Neural cell (in vitro differentiated cells): ENCODE data around the gene PDE4A. TPM values are rescaled to one million over a fixed set of nuclear protein-coding genes. Genes with fewer than 3 reads are reported as not detected.

Experiments
- H2AFZ ChIP-seq: fragments of 200-600, 300-800 bp; sonication (generic), shearing (Covaris generic); 2 replicates; pipeline ENCODE4 v1.6.0; 2014; ENCODE audit warnings: low read depth, mild to moderate bottlenecking, antibody characterized with exemption, low read length, moderate library complexity
- H3F3A ChIP-seq: fragments of 200-600 bp; shearing (Covaris generic); 2 replicates; pipeline ENCODE4 v1.6.1; 2016; ENCODE audit warnings: mild to moderate bottlenecking, moderate library complexity, mixed read lengths, antibody characterized with exemption, low read length; ENCODE audit not compliant: insufficient read depth, poor library complexity, severe bottlenecking
- H3K27ac ChIP-seq: fragments of 200-600, 300-800 bp; sonication (generic), shearing (Covaris generic); 2 replicates; pipeline ENCODE4 v1.5.1; 2014; ENCODE audit warnings: mild to moderate bottlenecking, low read length, moderate library complexity
- H3K27me3 ChIP-seq: fragments of 300-800, 200-600 bp; sonication (generic), shearing (Covaris generic); 2 replicates; pipeline ENCODE4 v1.6.0; 2014; ENCODE audit warnings: mild to moderate bottlenecking, low read depth, low read length, moderate library complexity; ENCODE audit not compliant: insufficient read depth
- H3K36me3 ChIP-seq: fragments of 300-800, 200-600 bp; sonication (generic), shearing (Covaris generic); 2 replicates; pipeline ENCODE4 v1.5.1; 2014; ENCODE audit warnings: mild to moderate bottlenecking, antibody characterized with exemption, low read length, moderate library complexity; ENCODE audit not compliant: insufficient read depth
- H3K4me2 ChIP-seq: fragments of 300-800, 200-600 bp; sonication (generic), shearing (Covaris generic); 2 replicates; pipeline ENCODE4 v1.6.0; 2014; ENCODE audit warnings: mild to moderate bottlenecking, low read length
- H3K4me3 ChIP-seq: fragments of 300-800, 200-600 bp; sonication (generic), shearing (Covaris generic); 2 replicates; pipeline ENCODE4 v1.5.1; 2014; ENCODE audit warnings: mild to moderate bottlenecking, low read length, moderate library complexity
- H3K79me2 ChIP-seq: fragments of 200-600 bp; shearing (Covaris generic); replicated peaks from 2 replicates; pipeline ENCODE4 v1.6.0; 2014; ENCODE audit warnings: mild to moderate bottlenecking, low read length, moderate library complexity; ENCODE audit not compliant: insufficient read depth
- H3K9ac ChIP-seq: fragments of 300-800, 200-600 bp; sonication (generic), shearing (Covaris generic); 2 replicates; pipeline ENCODE4 v1.6.1; 2016; ENCODE audit warnings: mild to moderate bottlenecking, low read length, mixed read lengths
- H3K9me2 ChIP-seq: fragments of 200-600 bp; shearing (Covaris generic); 2 replicates; pipeline ENCODE4 v1.6.1; 2016; ENCODE audit warnings: mild to moderate bottlenecking, low read length, mixed read lengths; ENCODE audit not compliant: insufficient read depth
- H3K9me3 ChIP-seq: fragments of 200-600, 300-800 bp; sonication (generic), shearing (Covaris generic); 2 replicates; pipeline ENCODE4 v1.6.1; 2016; ENCODE audit warnings: mild to moderate bottlenecking, mixed run types, low read length, moderate library complexity, mixed read lengths
- H4K20me1 ChIP-seq: fragments of 200-600 bp; shearing (Covaris generic); 2 replicates; pipeline ENCODE4 v1.6.1; 2016; ENCODE audit warnings: mild to moderate bottlenecking, mixed run types; ENCODE audit not compliant: insufficient read depth
- EP300 ChIP-seq: fragments of 450-650 bp; conservative IDR thresholded peaks from 2 replicates; pipeline ENCODE4 v1.6.1; 2014; ENCODE audit warnings: antibody characterized with exemption, mild to moderate bottlenecking, moderate library complexity; ENCODE audit not compliant: poor library complexity, severe bottlenecking
- EZH2 ChIP-seq: fragments of 200-600, 300-800 bp; shearing (Covaris generic), sonication (generic); IDR thresholded peaks from 2 replicates; pipeline ENCODE4 v1.6.1; 2014; ENCODE audit warnings: antibody characterized with exemption, low read length, borderline replicate concordance, mild to moderate bottlenecking; ENCODE audit not compliant: insufficient read depth, poor library complexity, severe bottlenecking
- MXI1 ChIP-seq: fragments of 450-650 bp; conservative IDR thresholded peaks from 2 replicates; pipeline ENCODE4 v1.6.1; 2014; ENCODE audit warnings: antibody characterized with exemption, mild to moderate bottlenecking; ENCODE audit not compliant: poor library complexity, severe bottlenecking
- POLR2AphosphoS5 ChIP-seq: IDR thresholded peaks from 2 replicates; pipeline ENCODE4 v1.6.1; 2012
- RAD21 ChIP-seq: fragments of 450-650 bp; conservative IDR thresholded peaks from 2 replicates; pipeline ENCODE4 v1.6.1; 2014; ENCODE audit warnings: antibody characterized with exemption, mild to moderate bottlenecking, moderate library complexity
- SMC3 ChIP-seq: fragments of 450-650 bp; conservative IDR thresholded peaks from 2 replicates; pipeline ENCODE4 v1.6.1; 2014; ENCODE audit warnings: antibody characterized with exemption, mild to moderate bottlenecking, moderate library complexity; ENCODE audit not compliant: poor library complexity
- TAF1 ChIP-seq: IDR thresholded peaks from 2 replicates; pipeline ENCODE4 v1.6.1; 2012; ENCODE audit warnings: low read depth
- polyA plus RNA-seq: library from polyadenylated mRNA; depleted of rRNA; stranded (reverse); fragments of >200 nt; gene quantifications from 2 replicates; pipeline ENCODE4 v1.2.3, GENCODE V29; 2014
- TF ChIP-seq, protein P1 (sequence below): IDR thresholded peaks from 2 replicates; pipeline ENCODE4 v1.6.1; 2012; ENCODE audit warnings: borderline replicate concordance
- TF ChIP-seq, protein P2 (sequence below): fragments of 450-650 bp; IDR thresholded peaks from 2 replicates; pipeline ENCODE4 v1.5.1; 2014; ENCODE audit warnings: antibody characterized with exemption, mild to moderate bottlenecking, moderate library complexity; ENCODE audit not compliant: poor library complexity, severe bottlenecking

PDE4A gene
- polyA plus RNA-seq, 1 donor from 2014 or later: 3.4 TPM

DNA sequence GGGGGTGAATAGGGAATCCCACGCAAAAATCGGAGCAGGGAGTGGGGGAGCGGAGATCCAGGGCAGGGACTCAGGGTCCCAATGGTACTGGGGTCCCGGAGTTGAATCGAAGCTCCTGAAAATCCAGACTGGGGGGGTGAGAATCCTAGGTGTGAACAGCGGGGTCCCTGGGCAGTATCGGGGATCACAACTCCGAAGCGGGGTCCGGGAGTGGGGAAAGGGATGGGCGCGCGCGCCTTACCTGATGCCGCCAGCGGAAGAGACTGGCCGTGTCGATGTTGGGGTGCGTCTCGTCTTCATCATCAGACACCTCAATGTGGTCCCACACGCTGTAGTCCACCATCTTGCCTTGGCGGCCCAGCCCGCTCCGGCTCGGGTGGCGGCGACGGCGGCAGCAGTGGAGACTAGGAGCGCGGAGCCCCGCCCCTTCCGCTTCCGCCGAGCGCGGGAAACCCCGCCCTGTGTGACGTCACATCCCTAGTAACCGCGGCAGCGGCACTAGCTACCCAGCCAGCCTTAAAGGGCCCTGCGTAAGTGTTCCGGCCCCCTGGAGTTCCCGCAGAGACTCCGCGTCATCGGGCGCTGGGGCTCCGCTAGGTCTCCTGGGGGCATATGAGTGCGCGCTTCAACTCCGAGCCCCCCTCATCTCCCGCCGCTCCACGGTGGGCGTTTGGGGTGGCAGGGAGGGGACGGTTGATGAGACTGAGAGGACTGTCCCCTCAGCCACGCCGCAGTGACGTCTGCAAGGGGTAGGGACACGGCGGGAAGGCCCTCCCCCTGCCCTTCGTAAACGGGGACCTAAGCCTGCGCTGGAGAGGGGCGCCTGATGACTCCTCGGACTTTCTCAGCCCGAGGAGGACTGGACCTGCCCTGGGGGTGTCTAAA, 17.0 kb upstream of the PDE4A start, which contains the start of gene CDC37:
TSS of gene CDC37 (minus strand) at position 406 of the 885 bp plus-strand sequence. CDS start at position 343, 63 bp downstream.
- Histone ChIP-seq H2AFZ (peak within 1 kb of the TSS; percentile 91), H3K9me3 (no peaks in the 10 kb centered on the region), H3K36me3 (no peaks in the 10 kb centered on the region), H3K4me2 (peak within 1 kb of the TSS; percentile 87), H3K27me3 (no peaks in the 10 kb centered on the region), H3K9me2 (no peaks in the 10 kb centered on the region), H3K27ac (peak within 1 kb of the TSS; percentile 95), H3F3A (no peaks in the 10 kb centered on the region), H3K4me3 (peak within 1 kb of the TSS; percentile 99), H3K79me2 (peaks cover 24% of the 10 kb centered on the region), H4K20me1 (no peaks in the 10 kb centered on the region), H3K9ac (peak within 1 kb of the TSS; percentile 97)
- TF ChIP-seq MXI1 (peak; percentile 92), EP300 (no peak), POLR2AphosphoS5 (peak; percentile 95), EZH2 (no peak), RAD21 (no peak), SMC3 (no peak), TAF1 (no peak)
- TF ChIP-seq, protein P1, sequence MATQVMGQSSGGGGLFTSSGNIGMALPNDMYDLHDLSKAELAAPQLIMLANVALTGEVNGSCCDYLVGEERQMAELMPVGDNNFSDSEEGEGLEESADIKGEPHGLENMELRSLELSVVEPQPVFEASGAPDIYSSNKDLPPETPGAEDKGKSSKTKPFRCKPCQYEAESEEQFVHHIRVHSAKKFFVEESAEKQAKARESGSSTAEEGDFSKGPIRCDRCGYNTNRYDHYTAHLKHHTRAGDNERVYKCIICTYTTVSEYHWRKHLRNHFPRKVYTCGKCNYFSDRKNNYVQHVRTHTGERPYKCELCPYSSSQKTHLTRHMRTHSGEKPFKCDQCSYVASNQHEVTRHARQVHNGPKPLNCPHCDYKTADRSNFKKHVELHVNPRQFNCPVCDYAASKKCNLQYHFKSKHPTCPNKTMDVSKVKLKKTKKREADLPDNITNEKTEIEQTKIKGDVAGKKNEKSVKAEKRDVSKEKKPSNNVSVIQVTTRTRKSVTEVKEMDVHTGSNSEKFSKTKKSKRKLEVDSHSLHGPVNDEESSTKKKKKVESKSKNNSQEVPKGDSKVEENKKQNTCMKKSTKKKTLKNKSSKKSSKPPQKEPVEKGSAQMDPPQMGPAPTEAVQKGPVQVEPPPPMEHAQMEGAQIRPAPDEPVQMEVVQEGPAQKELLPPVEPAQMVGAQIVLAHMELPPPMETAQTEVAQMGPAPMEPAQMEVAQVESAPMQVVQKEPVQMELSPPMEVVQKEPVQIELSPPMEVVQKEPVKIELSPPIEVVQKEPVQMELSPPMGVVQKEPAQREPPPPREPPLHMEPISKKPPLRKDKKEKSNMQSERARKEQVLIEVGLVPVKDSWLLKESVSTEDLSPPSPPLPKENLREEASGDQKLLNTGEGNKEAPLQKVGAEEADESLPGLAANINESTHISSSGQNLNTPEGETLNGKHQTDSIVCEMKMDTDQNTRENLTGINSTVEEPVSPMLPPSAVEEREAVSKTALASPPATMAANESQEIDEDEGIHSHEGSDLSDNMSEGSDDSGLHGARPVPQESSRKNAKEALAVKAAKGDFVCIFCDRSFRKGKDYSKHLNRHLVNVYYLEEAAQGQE: no peak
- TF ChIP-seq, protein P2, sequence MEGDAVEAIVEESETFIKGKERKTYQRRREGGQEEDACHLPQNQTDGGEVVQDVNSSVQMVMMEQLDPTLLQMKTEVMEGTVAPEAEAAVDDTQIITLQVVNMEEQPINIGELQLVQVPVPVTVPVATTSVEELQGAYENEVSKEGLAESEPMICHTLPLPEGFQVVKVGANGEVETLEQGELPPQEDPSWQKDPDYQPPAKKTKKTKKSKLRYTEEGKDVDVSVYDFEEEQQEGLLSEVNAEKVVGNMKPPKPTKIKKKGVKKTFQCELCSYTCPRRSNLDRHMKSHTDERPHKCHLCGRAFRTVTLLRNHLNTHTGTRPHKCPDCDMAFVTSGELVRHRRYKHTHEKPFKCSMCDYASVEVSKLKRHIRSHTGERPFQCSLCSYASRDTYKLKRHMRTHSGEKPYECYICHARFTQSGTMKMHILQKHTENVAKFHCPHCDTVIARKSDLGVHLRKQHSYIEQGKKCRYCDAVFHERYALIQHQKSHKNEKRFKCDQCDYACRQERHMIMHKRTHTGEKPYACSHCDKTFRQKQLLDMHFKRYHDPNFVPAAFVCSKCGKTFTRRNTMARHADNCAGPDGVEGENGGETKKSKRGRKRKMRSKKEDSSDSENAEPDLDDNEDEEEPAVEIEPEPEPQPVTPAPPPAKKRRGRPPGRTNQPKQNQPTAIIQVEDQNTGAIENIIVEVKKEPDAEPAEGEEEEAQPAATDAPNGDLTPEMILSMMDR: no peak

DNA sequence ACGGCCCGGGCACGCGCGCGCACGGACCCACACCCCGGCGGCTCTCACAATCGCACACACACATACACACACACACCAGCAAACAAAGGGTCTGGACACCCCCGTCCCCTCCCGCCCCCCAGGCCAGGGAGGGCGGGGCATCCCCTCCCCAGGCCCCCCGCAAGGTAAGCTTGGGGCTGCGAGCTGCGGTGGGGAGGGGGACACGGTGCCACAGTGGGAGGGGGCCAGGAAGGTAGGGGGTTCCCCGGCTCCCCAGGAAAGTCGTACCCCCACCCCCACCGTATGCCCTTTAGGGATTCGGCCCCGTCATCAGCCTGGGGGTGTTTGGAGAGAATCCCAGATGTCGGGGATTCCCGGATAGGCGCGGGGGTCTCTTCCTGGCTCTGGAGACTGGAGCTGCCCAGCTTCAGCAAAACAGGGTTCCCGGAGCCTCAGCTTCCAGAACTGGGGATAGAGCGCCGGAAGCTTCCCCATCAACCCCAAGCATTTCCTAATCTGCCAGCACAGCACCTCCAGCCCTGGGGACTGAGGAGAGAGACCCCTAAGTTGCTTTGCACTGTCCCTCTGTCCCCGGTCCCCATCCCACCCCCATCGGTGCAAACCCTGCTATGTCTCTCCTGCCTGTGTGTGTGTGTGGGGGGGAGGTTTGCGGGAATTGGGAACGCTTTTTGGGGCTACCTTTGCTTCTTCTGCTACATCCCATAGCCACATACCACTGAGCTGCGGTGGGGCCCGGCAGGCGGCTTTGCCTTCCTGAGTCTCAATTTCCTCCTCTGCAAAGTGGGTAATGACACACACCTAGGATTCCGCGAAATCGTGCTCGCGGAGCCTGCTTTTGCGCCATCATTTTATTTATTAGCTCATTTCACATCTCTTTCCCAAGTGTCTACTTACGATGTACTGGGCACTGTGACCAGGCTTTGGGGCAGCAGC, 15.2 kb upstream of the PDE4A start:
- H3K9me3 ChIP-seq: no peaks in the 10 kb centered on the region
- H2AFZ ChIP-seq: peak overlapping the region; percentile 80
- no peaks in the 10 kb centered on the region for H4K20me1 ChIP-seq
- H3K36me3 ChIP-seq: no peaks in the 10 kb centered on the region
- H3K4me2 ChIP-seq: peak overlapping the region; percentile 61
- no peaks in the 10 kb centered on the region for H3K27me3 ChIP-seq
- TF ChIP-seq EP300 (no peak), MXI1 (no peak), POLR2AphosphoS5 (no peak), RAD21 (no peak), SMC3 (no peak), EZH2 (no peak), TAF1 (no peak)
- TF ChIP-seq, protein P1: no peak
- TF ChIP-seq, protein P2: no peak
- H3K27ac ChIP-seq: peak overlapping the region; percentile 95
- H3K9ac ChIP-seq: peak overlapping the region; percentile 97
- no peaks in the 10 kb centered on the region for H3K9me2 ChIP-seq
- no peaks in the 10 kb centered on the region for H3F3A ChIP-seq
- peak overlapping the region; percentile 99 for H3K4me3 ChIP-seq
- H3K79me2 ChIP-seq: peaks cover 21% of the 10 kb centered on the region
